OCI-LY1 (cell line): ENCODE data around the gene MPG.

ENCODE experiments used
- H2AFZ ChIP-seq: fragments of 200-600 bp; sonication (generic), shearing (Covaris generic); 2 replicates; pipeline ENCODE4 v1.6.0; 2014; ENCODE audit warnings: antibody characterized with exemption, mild to moderate bottlenecking, low read length
- H3F3A ChIP-seq: fragments of 200-600 bp; sonication (generic), shearing (Covaris generic); 2 replicates; pipeline ENCODE4 v1.6.0; 2014; ENCODE audit warnings: mild to moderate bottlenecking, antibody characterized with exemption, low read length, moderate library complexity; ENCODE audit not compliant: insufficient read depth
- H3K27ac ChIP-seq: fragments of 200-600 bp; sonication (generic); 2 replicates; pipeline ENCODE4 v1.5.1; 2014; ENCODE audit warnings: low read length, mixed run types, mild to moderate bottlenecking, low read depth; ENCODE audit not compliant: poor library complexity, severe bottlenecking
- H3K27me3 ChIP-seq: fragments of 200-600 bp; sonication (generic); 2 replicates; pipeline ENCODE4 v1.6.0; 2014; ENCODE audit warnings: antibody characterized with exemption, mild to moderate bottlenecking, low read length, moderate library complexity; ENCODE audit not compliant: insufficient read depth
- H3K36me3 ChIP-seq: fragments of 200-600 bp; sonication (generic); 2 replicates; pipeline ENCODE4 v1.6.1; 2014; ENCODE audit warnings: mild to moderate bottlenecking, antibody characterized with exemption, low read length, moderate library complexity, mixed read lengths; ENCODE audit not compliant: insufficient read depth
- H3K4me1 ChIP-seq: fragments of 200-600 bp; sonication (generic); 2 replicates; pipeline ENCODE4 v1.5.1; 2014; ENCODE audit warnings: mild to moderate bottlenecking, low read length, moderate library complexity; ENCODE audit not compliant: insufficient read depth, severe bottlenecking
- H3K4me2 ChIP-seq: fragments of 200-600 bp; sonication (generic), shearing (Covaris generic); 2 replicates; pipeline ENCODE4 v1.6.1; 2014; ENCODE audit warnings: low read length
- H3K4me3 ChIP-seq: fragments of 200-600 bp; sonication (generic); 2 replicates; pipeline ENCODE4 v1.5.1; 2014; ENCODE audit warnings: low read length, low read depth, mild to moderate bottlenecking, mixed read lengths; ENCODE audit not compliant: poor library complexity, severe bottlenecking
- H3K79me2 ChIP-seq: fragments of 200-600 bp; shearing (Covaris generic); 2 replicates; pipeline ENCODE4 v1.6.1; 2016; ENCODE audit warnings: mixed run types, low read length, mixed read lengths; ENCODE audit not compliant: insufficient read depth
- H3K9ac ChIP-seq: fragments of 200-600 bp; sonication (generic), shearing (Covaris generic); 2 replicates; pipeline ENCODE4 v1.6.1; 2014; ENCODE audit warnings: mild to moderate bottlenecking, low read length, mixed read lengths
- H3K9me2 ChIP-seq: fragments of 200-600 bp; sonication (generic), shearing (Covaris generic); 2 replicates; pipeline ENCODE4 v1.6.1; 2014; ENCODE audit warnings: low read depth, mild to moderate bottlenecking, low read length, mixed read lengths
- H3K9me3 ChIP-seq: fragments of 200-600 bp; shearing (Covaris generic); 2 replicates; pipeline ENCODE4 v1.6.1; 2014; ENCODE audit warnings: low read length, mixed read lengths
- H4K20me1 ChIP-seq: fragments of 200-600 bp; sonication (generic), shearing (Covaris generic); 2 replicates; pipeline ENCODE4 v1.6.0; 2016; ENCODE audit warnings: mild to moderate bottlenecking, low read length; ENCODE audit not compliant: insufficient read depth
- EZH2 ChIP-seq: fragments of 200-600 bp; sonication (generic), shearing (Covaris generic); IDR thresholded peaks from 2 replicates; pipeline ENCODE4 v1.8.0; 2017; ENCODE audit warnings: borderline replicate concordance, mixed run types, mild to moderate bottlenecking, antibody characterized with exemption, low read length, moderate library complexity, mixed read lengths
- TF ChIP-seq, protein P1 (sequence below): fragments of 200-600 bp; sonication (generic), shearing (Covaris generic); IDR thresholded peaks from 2 replicates; pipeline ENCODE4 v1.5.1; 2017; ENCODE audit warnings: mild to moderate bottlenecking, antibody characterized with exemption, low read length, moderate library complexity, mixed read lengths

Gene MPG

DNA sequence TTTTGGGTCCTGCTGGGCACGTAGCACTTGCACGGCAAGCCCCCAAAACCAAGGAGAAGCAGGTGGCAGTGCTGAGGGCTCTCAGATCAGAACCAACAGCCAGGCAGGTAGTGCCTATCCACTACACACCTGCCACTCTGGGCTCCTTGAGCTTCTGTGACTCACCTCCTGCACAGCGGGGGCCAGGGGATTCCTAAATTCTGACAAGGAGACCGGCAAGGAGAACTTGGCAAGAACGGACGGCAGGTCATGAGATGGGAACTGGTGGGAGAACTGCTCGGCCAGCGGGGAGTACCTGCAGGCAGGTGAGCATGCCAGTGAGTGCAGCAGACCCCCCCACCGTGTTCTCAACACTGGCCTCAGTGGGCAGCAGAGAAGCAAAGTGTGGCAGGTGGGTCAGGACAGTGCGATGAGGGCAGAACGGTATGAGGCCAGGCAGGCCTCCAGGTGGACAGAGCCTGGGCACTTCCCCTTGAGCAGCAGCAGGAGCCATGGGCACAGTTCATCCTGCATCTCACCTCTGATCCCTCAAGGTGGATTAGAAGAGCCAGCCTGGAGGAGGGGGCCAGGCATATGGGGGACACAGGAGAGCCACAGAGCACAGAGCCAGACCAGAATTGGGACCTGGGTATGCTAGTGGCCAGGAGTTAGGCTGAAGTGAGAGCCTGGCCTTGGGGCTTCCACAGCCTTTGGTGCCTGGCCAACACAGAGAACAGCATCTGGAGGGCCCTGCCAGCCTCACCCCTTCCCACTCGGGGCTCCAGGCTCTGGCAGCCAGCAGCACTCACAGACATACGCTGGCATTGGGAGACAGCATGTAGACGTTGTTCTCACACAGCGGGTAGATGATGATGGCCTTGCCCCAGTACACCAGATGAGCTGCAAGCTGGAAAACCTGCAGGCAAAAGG, 14.7 kb downstream of the MPG start:
- Histone ChIP-seq H3K79me2 (no peaks in the 10 kb centered on the region), H3K36me3 (peaks cover 22% of the 10 kb centered on the region; the same call in 1 of the 2 replicates), H4K20me1 (no peaks in the 10 kb centered on the region), H3K9ac (no peak overlapping the region), H2AFZ (no peak overlapping the region), H3K4me3 (no peak overlapping the region), H3K4me1 (no peaks in the 10 kb centered on the region), H3K4me2 (no peak overlapping the region), H3F3A (no peaks in the 10 kb centered on the region), H3K9me3 (no peaks in the 10 kb centered on the region), H3K9me2 (no peaks in the 10 kb centered on the region), H3K27me3 (no peaks in the 10 kb centered on the region), H3K27ac (no peak overlapping the region)
- TF ChIP-seq, protein P1, sequence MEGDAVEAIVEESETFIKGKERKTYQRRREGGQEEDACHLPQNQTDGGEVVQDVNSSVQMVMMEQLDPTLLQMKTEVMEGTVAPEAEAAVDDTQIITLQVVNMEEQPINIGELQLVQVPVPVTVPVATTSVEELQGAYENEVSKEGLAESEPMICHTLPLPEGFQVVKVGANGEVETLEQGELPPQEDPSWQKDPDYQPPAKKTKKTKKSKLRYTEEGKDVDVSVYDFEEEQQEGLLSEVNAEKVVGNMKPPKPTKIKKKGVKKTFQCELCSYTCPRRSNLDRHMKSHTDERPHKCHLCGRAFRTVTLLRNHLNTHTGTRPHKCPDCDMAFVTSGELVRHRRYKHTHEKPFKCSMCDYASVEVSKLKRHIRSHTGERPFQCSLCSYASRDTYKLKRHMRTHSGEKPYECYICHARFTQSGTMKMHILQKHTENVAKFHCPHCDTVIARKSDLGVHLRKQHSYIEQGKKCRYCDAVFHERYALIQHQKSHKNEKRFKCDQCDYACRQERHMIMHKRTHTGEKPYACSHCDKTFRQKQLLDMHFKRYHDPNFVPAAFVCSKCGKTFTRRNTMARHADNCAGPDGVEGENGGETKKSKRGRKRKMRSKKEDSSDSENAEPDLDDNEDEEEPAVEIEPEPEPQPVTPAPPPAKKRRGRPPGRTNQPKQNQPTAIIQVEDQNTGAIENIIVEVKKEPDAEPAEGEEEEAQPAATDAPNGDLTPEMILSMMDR: no peak
- no peak for TF ChIP-seq EZH2

GRCh38 chr16:94918-95265, 16.9 kb downstream of the MPG start:
- H3K4me3 ChIP-seq: no peak overlapping the region
- H2AFZ ChIP-seq: no peak overlapping the region
- no peaks in the 10 kb centered on the region for H3K27me3 ChIP-seq
- no peak for TF ChIP-seq EZH2
- TF ChIP-seq, protein P1: no peak
- no peaks in the 10 kb centered on the region for H3K9me2 ChIP-seq
- no peak overlapping the region for H3K9ac ChIP-seq
- no peaks in the 10 kb centered on the region for H4K20me1 ChIP-seq
- no peaks in the 10 kb centered on the region for H3K4me1 ChIP-seq
- no peak overlapping the region for H3K4me2 ChIP-seq
- no peak overlapping the region for H3K27ac ChIP-seq
- H3K36me3 ChIP-seq: peaks cover 14% of the 10 kb centered on the region; the same call in 1 of the 2 replicates
- no peaks in the 10 kb centered on the region for H3F3A ChIP-seq
- H3K79me2 ChIP-seq: no peaks in the 10 kb centered on the region
- no peaks in the 10 kb centered on the region for H3K9me3 ChIP-seq

DNA sequence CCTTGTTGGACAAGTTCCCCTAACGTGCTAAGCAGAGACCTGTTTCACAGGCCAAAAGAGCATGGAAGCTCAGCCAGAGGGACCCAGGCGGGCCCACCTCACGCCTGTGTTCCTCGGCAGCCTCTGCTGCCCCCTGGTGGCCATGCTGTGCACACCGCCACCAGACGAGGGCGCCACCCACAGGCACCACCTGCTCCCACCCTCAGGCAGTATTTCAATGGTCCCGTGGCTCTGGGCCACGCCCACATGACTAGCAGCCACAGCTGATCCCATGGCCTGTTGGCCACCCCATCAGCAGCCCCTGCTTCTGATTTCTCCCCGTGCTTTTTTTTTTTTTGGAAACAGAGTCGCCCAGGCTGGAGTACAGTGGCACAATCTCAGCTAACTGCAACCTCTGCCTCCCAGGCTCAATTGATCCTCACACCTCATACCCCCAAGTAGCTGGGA, 18.9 kb downstream of the MPG start:
- H3K9me3 ChIP-seq: no peaks in the 10 kb centered on the region
- H4K20me1 ChIP-seq: no peaks in the 10 kb centered on the region
- H3K4me2 ChIP-seq: no peak overlapping the region
- H3K4me1 ChIP-seq: no peaks in the 10 kb centered on the region
- no peak overlapping the region for H3K27ac ChIP-seq
- no peaks in the 10 kb centered on the region for H3F3A ChIP-seq
- no peaks in the 10 kb centered on the region for H3K79me2 ChIP-seq
- no peak overlapping the region for H3K4me3 ChIP-seq
- H3K36me3 ChIP-seq: peaks cover 7% of the 10 kb centered on the region; the same call in 1 of the 2 replicates
- no peak overlapping the region for H2AFZ ChIP-seq
- no peaks in the 10 kb centered on the region for H3K27me3 ChIP-seq
- H3K9ac ChIP-seq: no peak overlapping the region
- H3K9me2 ChIP-seq: no peaks in the 10 kb centered on the region
- TF ChIP-seq, protein P1: peak; percentile 99
- no peak for TF ChIP-seq EZH2
